ENCODE measurements around the gene YPEL2.

DNA sequence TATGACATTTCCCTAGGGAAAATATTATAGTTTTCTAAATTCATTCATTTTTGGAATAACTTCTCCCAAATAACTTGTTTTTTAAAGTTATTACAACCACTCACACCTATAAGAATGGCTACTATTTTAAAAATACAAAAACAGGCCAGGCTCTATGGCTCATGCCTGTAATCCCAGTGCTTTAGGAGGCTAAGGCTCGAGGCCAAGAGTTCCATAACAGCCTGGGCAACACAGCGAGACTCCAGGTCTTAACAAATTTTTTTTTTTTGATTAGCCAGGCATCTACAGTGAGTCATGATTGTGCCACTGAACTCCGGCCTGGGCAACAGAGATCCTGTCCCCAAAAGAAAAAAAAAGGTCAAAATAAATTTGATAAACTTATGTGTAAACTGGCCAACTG lies 43.6 kb upstream of the YPEL2 start:
- no peak for TF ChIP-seq POLR2A (IDR thresholded peaks at IDR 0.05; ENCODE audit: low read depth, low read length)
- TF ChIP-seq POLR2AphosphoS5 (IDR thresholded peaks at IDR 0.05; ENCODE audit: low read depth, low read length), result no peak

All from GM12892 (cell line).